ENCODE measurements around the gene ECEL1. TPM values are rescaled to one million over a fixed set of nuclear protein-coding genes. Genes with fewer than 3 reads are reported as not detected.
"Not testable (repeated sequence)": the region's sequence is repeated elsewhere in the genome, so short reads cannot be mapped to it uniquely, and the experiment has no call there.

ECEL1 gene
- total RNA-seq, 4 donors from 2014 or later = not detected

DNA sequence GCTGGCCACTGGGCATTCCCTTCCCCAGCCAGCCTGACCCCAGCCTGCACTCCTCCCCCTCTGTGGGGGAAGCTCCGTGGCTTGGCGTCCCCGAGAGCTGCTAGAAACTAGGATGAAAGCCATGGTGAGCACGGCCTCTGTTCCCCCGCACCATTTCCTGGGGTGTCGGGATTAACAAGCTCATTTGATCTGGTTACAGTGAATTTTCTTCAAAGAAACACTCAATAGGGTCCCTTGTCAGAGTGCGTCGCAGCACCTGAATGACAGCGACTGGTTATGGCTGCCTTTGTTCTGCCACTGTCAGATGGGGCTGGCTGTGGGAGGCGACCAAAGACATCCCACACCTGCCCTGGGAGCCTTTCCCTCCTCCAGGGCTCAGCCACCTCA, 39.3 kb downstream of the ECEL1 start:
- Histone ChIP-seq H3K27ac (peak overlapping the region in 3 of 4 donors; percentile 71 to 94 (median 84)), H3K27me3 (no peaks in the 10 kb centered on the region), H3K36me3 (no peaks in the 10 kb centered on the region), H3K4me3 (no peak overlapping the region), H3K4me1 (peaks cover 0 to 9% (median 4%) of the 10 kb centered on the region in 4 donors), H3K9me3 (no peaks in the 10 kb centered on the region)
- TF ChIP-seq, protein P1, sequence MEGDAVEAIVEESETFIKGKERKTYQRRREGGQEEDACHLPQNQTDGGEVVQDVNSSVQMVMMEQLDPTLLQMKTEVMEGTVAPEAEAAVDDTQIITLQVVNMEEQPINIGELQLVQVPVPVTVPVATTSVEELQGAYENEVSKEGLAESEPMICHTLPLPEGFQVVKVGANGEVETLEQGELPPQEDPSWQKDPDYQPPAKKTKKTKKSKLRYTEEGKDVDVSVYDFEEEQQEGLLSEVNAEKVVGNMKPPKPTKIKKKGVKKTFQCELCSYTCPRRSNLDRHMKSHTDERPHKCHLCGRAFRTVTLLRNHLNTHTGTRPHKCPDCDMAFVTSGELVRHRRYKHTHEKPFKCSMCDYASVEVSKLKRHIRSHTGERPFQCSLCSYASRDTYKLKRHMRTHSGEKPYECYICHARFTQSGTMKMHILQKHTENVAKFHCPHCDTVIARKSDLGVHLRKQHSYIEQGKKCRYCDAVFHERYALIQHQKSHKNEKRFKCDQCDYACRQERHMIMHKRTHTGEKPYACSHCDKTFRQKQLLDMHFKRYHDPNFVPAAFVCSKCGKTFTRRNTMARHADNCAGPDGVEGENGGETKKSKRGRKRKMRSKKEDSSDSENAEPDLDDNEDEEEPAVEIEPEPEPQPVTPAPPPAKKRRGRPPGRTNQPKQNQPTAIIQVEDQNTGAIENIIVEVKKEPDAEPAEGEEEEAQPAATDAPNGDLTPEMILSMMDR (IDR thresholded peaks at IDR 0.05) = no peak
- no peak for TF ChIP-seq POLR2A (IDR thresholded peaks at IDR 0.05)
- DNase-seq = no peak

GRCh38 chr2:232447638-232448303, 39.9 kb downstream of the ECEL1 start:
- Histone ChIP-seq H3K4me3 (no peak overlapping the region), H3K27ac (peak overlapping the region in 3 of 4 donors; percentile 71 to 94 (median 84)), H3K27me3 (no peaks in the 10 kb centered on the region), H3K4me1 (peaks cover 0 to 9% (median 4%) of the 10 kb centered on the region in 4 donors), H3K36me3 (no peaks in the 10 kb centered on the region), H3K9me3 (no peaks in the 10 kb centered on the region)
- peak in 2 of 3 donors; percentile 88 for DNase-seq
- peak; percentile 62 to 78 for TF ChIP-seq POLR2A (IDR thresholded peaks at IDR 0.05)
- TF ChIP-seq, protein P1 (IDR thresholded peaks at IDR 0.05) = no peak

DNA sequence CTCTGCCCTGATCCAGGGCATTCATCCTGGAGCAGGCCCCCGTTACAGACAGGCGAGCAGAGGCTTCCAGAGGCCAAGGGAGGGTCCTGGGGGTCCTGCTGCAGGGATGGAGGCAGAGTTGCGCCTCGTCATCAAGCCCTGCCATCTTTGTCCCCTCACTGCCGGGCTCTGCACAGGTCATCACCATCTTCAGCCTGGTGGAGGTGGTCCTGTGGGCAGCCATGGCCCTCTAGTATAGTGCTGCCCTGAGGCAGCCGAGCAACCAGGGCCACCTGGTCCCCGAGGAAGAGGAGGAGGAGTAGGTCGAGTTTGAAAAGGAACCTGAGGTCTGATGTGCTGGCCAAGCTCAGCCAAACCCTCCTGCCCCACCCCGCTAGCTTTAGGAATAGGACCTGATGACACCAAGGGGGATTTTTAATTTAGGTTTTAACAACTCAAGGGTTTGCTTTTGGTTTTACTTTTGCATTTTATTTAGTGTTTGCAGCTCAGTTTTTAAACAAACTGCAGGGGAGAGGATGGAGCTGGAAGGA, 40.5 kb downstream of the ECEL1 start:
- H3K27ac ChIP-seq = peak overlapping the region in 3 of 4 donors; percentile 36 to 94 (median 84)

GRCh38 chr2:232446266-232446777, 41.3 kb downstream of the ECEL1 start:
- H3K4me3 ChIP-seq, H3K27me3 ChIP-seq, H3K9me3 ChIP-seq, H3K4me1 ChIP-seq, H3K36me3 ChIP-seq: not testable (repeated sequence)
- DNase-seq = peak in 1 of 3 donors; percentile 54
- TF ChIP-seq, protein P1 (IDR thresholded peaks at IDR 0.05) = peak in 4 of 6 experiments; percentile 5 to 66 (median 46)
- peak overlapping the region in 1 of 4 donors; percentile 94 for H3K27ac ChIP-seq

More for the DNA sequence above, 40.5 kb downstream of the ECEL1 start:
- TF ChIP-seq, protein P1 (IDR thresholded peaks at IDR 0.05) = no peak
- no peak for TF ChIP-seq POLR2A (IDR thresholded peaks at IDR 0.05)
- H3K4me3 ChIP-seq = no peak overlapping the region
- DNase-seq = peak in 1 of 3 donors; percentile 47
- no peaks in the 10 kb centered on the region for H3K9me3 ChIP-seq
- H3K36me3 ChIP-seq = no peaks in the 10 kb centered on the region
- H3K4me1 ChIP-seq = peaks cover 0 to 9% (median 4%) of the 10 kb centered on the region in 4 donors
- H3K27me3 ChIP-seq = no peaks in the 10 kb centered on the region

GRCh38 chr2:232445149-232445885, 42.3 kb downstream of the ECEL1 start:
- H3K4me3 ChIP-seq, H3K4me1 ChIP-seq, DNase-seq, H3K36me3 ChIP-seq, H3K9me3 ChIP-seq, H3K27me3 ChIP-seq, H3K27ac ChIP-seq: not testable (repeated sequence)

Measured in Peyer's patch (tissue), 4 donors.